ENCODE results near the gene EDAR. TPM values are rescaled to one million over a fixed set of nuclear protein-coding genes. Genes with fewer than 3 reads are reported as not detected.

EDAR gene
- total and polyA plus RNA-seq, 8 donors: 0.93 to 1.1 TPM; not detected in 6

GRCh38 chr2:108918941-108919341 lies 70.1 kb downstream of the EDAR start:
- peaks cover 6 to 38% (median 17%) of the 10 kb centered on the region in 4 donors for H3K4me1 ChIP-seq
- intact Hi-C loops (cut with DNase I; ENCODE audit: low total_unique reads): no loop called here
- H3K36me3 ChIP-seq: no peaks in the 10 kb centered on the region
- DNase-seq: peak in 1 of 2 donors; percentile 19
- H3K9me3 ChIP-seq: no peaks in the 10 kb centered on the region
- TF ChIP-seq CTCF (IDR thresholded peaks at IDR 0.05): no peak
- no peak for TF ChIP-seq EP300 (IDR thresholded peaks at IDR 0.05)
- no peak for TF ChIP-seq POLR2A (IDR thresholded peaks at IDR 0.05)
- TF ChIP-seq POLR2AphosphoS5 (IDR thresholded peaks at IDR 0.05): no peak
- no peaks in the 10 kb centered on the region for H3K27me3 ChIP-seq
- H3K4me3 ChIP-seq: no peak overlapping the region
- 89 to 94% (median 92%) methylated on average over 14 of the region's 14 CpGs for WGBS, 5 donors
- no peak overlapping the region for H3K27ac ChIP-seq

GRCh38 chr2:108918156-108918874 lies 70.7 kb downstream of the EDAR start:
- Histone ChIP-seq H3K27me3 (no peaks in the 10 kb centered on the region), H3K27ac (no peak overlapping the region), H3K4me3 (no peak overlapping the region), H3K9me3 (no peaks in the 10 kb centered on the region), H3K36me3 (no peaks in the 10 kb centered on the region), H3K4me1 (peaks cover 4 to 32% (median 12%) of the 10 kb centered on the region in 4 donors)
- TF ChIP-seq POLR2AphosphoS5 (IDR thresholded peaks at IDR 0.05) (no peak), EP300 (IDR thresholded peaks at IDR 0.05) (no peak), CTCF (IDR thresholded peaks at IDR 0.05) (no peak)
- peak in 1 of 2 donors; percentile 14 for DNase-seq
- WGBS, 5 donors: 93 to 95% (median 94%) methylated on average over 12 to 15 of the region's 15 CpGs
- intact Hi-C loops (cut with DNase I; ENCODE audit: low total_unique reads): no loop called here

- intact Hi-C loops (cut with DNase I; ENCODE audit: low total_unique reads): no loop called here
- H3K36me3 ChIP-seq: no peaks in the 10 kb centered on the region
- H3K4me3 ChIP-seq: no peak overlapping the region
- H3K4me1 ChIP-seq: peaks cover 0 to 24% (median 8%) of the 10 kb centered on the region in 4 donors
- TF ChIP-seq POLR2A (IDR thresholded peaks at IDR 0.05) (no peak), EP300 (IDR thresholded peaks at IDR 0.05) (no peak), POLR2AphosphoS5 (IDR thresholded peaks at IDR 0.05) (no peak), CTCF (IDR thresholded peaks at IDR 0.05) (no peak)
- no peaks in the 10 kb centered on the region for H3K9me3 ChIP-seq
- H3K27me3 ChIP-seq: no peaks in the 10 kb centered on the region
- 54 to 72% (median 67%) methylated on average over 5 of the region's 5 CpGs for WGBS, 5 donors
- DNase-seq: no peak
- H3K27ac ChIP-seq: no peak overlapping the region
Measured at GRCh38 chr2:108917526-108917925, 71.5 kb downstream of the EDAR start.

GRCh38 chr2:108916796-108917421 lies 72.1 kb downstream of the EDAR start:
- no peaks in the 10 kb centered on the region for H3K27me3 ChIP-seq
- no peak for TF ChIP-seq POLR2A (IDR thresholded peaks at IDR 0.05)
- no peak for TF ChIP-seq POLR2AphosphoS5 (IDR thresholded peaks at IDR 0.05)
- 23 to 32% (median 29%) methylated on average over 14 of the region's 14 CpGs for WGBS, 5 donors

More at GRCh38 chr2:108916796-108917421, 72.1 kb downstream of the EDAR start:
- H3K4me1 ChIP-seq: peaks cover 0 to 22% (median 8%) of the 10 kb centered on the region in 4 donors
- peak; percentile 24 to 60 for DNase-seq
- no peak overlapping the region for H3K27ac ChIP-seq
- intact Hi-C loops (cut with DNase I; ENCODE audit: low total_unique reads): no loop called here
- H3K9me3 ChIP-seq: no peaks in the 10 kb centered on the region
- H3K4me3 ChIP-seq: no peak overlapping the region
- no peaks in the 10 kb centered on the region for H3K36me3 ChIP-seq

Data from stomach (tissue), 9 donors.